Sigmoid colon (tissue), 7 donors: ENCODE results near the gene PIGA. TPM values are rescaled to one million over a fixed set of nuclear protein-coding genes. Genes with fewer than 3 reads are reported as not detected.
A peak's percentile ranks its signal among the peaks of the same experiment; 100 is the strongest.

Source experiments
- DNase-seq: peaks from one replicate; pipeline ENCODE4 v3.0.0-alpha.2; 2019
- H3K27ac ChIP-seq, 4 donors: fragments of 200-600 bp; sonication (generic); one replicate each; pipeline ENCODE4 v1.5.1; 2016 to 2019; ENCODE audit warnings: mild to moderate bottlenecking in 1 of 4
- H3K27me3 ChIP-seq, 3 donors: fragments of 200-600 bp; sonication (generic); one replicate each; pipeline ENCODE4 v1.5.1; 2019; ENCODE audit warnings: mild to moderate bottlenecking in 1 of 3
- H3K36me3 ChIP-seq, 4 donors: fragments of 200-600 bp; sonication (generic); one replicate each; pipeline ENCODE4 v1.5.1; 2016 to 2019
- H3K4me1 ChIP-seq, 4 donors: fragments of 200-600 bp; sonication (generic); one replicate each; pipeline ENCODE4 v1.5.1; 2017 to 2019
- H3K4me3 ChIP-seq, 4 donors: fragments of 200-600 bp; sonication (generic); one replicate each; pipeline ENCODE4 v1.5.1; 2017 to 2019; ENCODE audit warnings: mild to moderate bottlenecking in 2 of 4, moderate library complexity in 1 of 4
- H3K9me3 ChIP-seq, 4 donors: fragments of 200-600 bp in 3 of 4; sonication (generic) in 3 of 4; one replicate each; pipeline versions ENCODE4 v1.5.1 to v1.6.1; 2013 to 2019
- EP300 ChIP-seq, 4 donors: sonication (generic); formaldehyde crosslinking; IDR thresholded peaks; one replicate each; pipeline ENCODE4 v1.6.1; 2017; ENCODE audit warnings: antibody characterized with exemption in 4 of 4
- POLR2A ChIP-seq, 2 donors: fragments of 450-650 bp; IDR thresholded peaks; one replicate each; pipeline ENCODE4 v1.6.1; 2016; ENCODE audit warnings: antibody characterized with exemption in 2 of 2, mild to moderate bottlenecking in 2 of 2, moderate library complexity in 2 of 2
- POLR2AphosphoS5 ChIP-seq, 4 donors: sonication (generic); formaldehyde crosslinking; IDR thresholded peaks; one replicate each; pipeline ENCODE4 v1.6.1; 2017; ENCODE audit warnings: antibody characterized with exemption in 4 of 4
- WGBS, 2 donors: extraction: QIAGEN DNeasy Blood & Tissue Kit; methylation state at CpG; one replicate each; pipeline ENCODE4 v1.1.7; 2013; 5-methylcytosine and 5-hydroxymethylcytosine counted together
- intact Hi-C: fragments of 100-400 bp; cut with DNase I; formaldehyde crosslinking; loops from one replicate; pipeline ENCODE4 v1.15.1; 2023
- polyA plus RNA-seq, 3 donors: library from polyadenylated mRNA; stranded (reverse); fragments of 200-250 nt; gene quantifications; one replicate each; pipeline ENCODE4 v1.2.3, GENCODE V29; 2013
- total RNA-seq, 4 donors: library from RNA; depleted of rRNA; stranded (reverse); fragments of >200 nt; gene quantifications; one replicate each; pipeline ENCODE4 v1.1.0, GENCODE V29; 2016
- TF ChIP-seq, protein P1 (sequence below), 4 experiments: fragments of 450-650 bp in 3 of 4; fragments of 200-600 bp in 1 of 4; IDR thresholded peaks; one replicate each; pipeline ENCODE4 v1.5.1; 2016 to 2019; ENCODE audit warnings: antibody characterized with exemption in 4 of 4, mild to moderate bottlenecking in 3 of 4, moderate library complexity in 2 of 4
- donor health status: healthy with polysubstance abuse.
- donor health status: Bipolar disorder and iron deficiency.
- donor health status: healthy.

PIGA gene
- total and polyA plus RNA-seq, 7 donors = 3.9 to 9.5 (median 8.0) TPM

DNA sequence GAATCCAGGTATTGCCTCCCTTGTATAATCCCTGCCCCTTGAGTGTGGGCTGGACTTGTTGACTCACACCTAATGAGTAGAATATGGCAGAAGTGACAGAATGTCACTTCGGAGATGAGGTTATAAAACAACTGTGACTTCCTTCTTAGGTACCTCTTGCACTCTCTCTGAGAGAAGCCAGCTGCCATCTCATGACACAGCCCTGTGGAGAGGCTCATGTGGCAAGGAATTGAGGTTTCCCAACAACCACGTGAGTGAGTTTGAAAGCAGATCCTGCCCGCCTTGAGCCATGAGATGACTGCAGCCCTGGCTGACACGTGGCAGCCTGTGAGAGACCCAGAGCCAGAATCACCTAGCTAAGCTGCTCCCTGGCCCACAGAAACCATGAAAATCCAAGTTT is 33.4 kb downstream of the PIGA start:
- no peaks in the 10 kb centered on the region for H3K27me3 ChIP-seq
- DNase-seq = peak; percentile 81
- intact Hi-C loops = no loop called here
- H3K4me3 ChIP-seq = no peak overlapping the region
- no peak overlapping the region for H3K27ac ChIP-seq
- TF ChIP-seq EP300 (IDR thresholded peaks at IDR 0.05) = no peak
- WGBS, 2 donors = 34 to 47% methylated on average over 4 of the region's 4 CpGs
- H3K4me1 ChIP-seq = no peaks in the 10 kb centered on the region
- H3K36me3 ChIP-seq = no peaks in the 10 kb centered on the region
- H3K9me3 ChIP-seq = no peaks in the 10 kb centered on the region

DNA sequence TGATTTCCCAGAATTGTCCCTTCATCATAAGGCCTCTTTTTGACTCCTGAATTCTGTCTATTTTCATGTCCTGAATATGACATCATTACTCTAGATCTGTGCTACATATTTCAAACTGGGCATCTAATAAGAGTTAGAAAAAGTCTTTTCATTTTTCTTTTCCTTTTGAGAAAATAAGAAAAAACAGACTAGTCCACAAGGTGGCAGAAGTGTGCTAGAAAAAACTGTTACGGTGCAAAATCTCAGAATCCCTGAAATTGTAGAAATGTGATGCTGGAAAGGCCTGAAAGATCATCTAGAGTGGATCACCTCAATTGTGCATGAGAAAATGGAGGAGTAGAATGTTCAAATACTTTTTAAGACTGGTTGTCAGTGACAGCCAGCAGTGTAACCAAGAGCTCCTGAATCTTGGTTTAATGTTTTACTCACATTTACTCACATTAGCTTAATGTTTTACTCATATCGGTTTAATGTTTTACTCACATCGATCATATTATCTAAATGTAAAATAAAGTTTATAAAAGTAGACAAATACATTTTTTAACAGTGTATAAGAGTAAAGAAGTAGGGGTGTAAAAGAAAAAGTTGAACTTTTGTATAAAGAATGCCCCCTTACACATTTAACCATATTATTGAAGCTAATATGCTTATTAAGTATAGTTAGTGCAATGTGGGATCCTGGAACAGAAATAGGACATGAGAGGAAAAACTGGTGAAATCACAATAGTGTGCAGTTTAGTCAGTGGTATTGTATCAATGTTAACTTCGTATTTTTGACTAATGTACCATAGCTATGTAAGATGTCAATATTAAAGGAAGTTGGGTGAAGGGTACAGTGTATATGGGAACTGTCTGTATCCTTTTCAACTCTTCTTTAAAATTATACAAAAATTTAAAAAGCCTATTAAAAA is 35.1 kb downstream of the PIGA start:
- Histone ChIP-seq H3K27ac (no peak overlapping the region), H3K36me3 (no peaks in the 10 kb centered on the region), H3K4me1 (no peaks in the 10 kb centered on the region), H3K27me3 (no peaks in the 10 kb centered on the region), H3K4me3 (no peak overlapping the region), H3K9me3 (no peaks in the 10 kb centered on the region)
- intact Hi-C loops = no loop called here
- 13 to 57% methylated on average over 4 of the region's 4 CpGs for WGBS, 2 donors
- DNase-seq = no peak
- TF ChIP-seq, protein P1, sequence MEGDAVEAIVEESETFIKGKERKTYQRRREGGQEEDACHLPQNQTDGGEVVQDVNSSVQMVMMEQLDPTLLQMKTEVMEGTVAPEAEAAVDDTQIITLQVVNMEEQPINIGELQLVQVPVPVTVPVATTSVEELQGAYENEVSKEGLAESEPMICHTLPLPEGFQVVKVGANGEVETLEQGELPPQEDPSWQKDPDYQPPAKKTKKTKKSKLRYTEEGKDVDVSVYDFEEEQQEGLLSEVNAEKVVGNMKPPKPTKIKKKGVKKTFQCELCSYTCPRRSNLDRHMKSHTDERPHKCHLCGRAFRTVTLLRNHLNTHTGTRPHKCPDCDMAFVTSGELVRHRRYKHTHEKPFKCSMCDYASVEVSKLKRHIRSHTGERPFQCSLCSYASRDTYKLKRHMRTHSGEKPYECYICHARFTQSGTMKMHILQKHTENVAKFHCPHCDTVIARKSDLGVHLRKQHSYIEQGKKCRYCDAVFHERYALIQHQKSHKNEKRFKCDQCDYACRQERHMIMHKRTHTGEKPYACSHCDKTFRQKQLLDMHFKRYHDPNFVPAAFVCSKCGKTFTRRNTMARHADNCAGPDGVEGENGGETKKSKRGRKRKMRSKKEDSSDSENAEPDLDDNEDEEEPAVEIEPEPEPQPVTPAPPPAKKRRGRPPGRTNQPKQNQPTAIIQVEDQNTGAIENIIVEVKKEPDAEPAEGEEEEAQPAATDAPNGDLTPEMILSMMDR (IDR thresholded peaks at IDR 0.05) = peak in 1 of 4 experiments; percentile 8
- TF ChIP-seq POLR2AphosphoS5 (IDR thresholded peaks at IDR 0.05) (no peak), POLR2A (IDR thresholded peaks at IDR 0.05) (no peak)

DNA sequence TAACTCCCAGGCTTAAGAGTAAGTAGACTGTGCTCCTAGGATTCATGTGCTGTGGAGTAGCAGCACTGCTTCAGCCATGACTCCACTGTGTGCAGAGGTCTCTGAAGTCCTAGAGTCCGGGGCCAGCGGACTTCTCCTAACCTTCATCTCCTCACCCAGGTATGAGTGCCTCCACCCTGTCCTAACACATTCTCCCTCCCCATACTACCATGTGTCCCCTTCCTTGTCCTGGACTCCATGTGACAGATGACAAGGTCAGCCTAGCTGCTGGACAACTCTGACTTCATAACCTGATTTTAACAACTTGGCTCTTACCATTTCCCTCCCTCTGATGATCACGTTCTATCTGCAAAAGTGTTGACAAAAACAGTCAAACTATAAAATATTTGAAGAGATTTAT is 36.5 kb downstream of the PIGA start:
- Histone ChIP-seq H3K9me3 (no peaks in the 10 kb centered on the region), H3K27ac (peak overlapping the region in 2 of 4 donors; percentile 31 to 33), H3K4me3 (no peak overlapping the region), H3K27me3 (no peaks in the 10 kb centered on the region), H3K36me3 (no peaks in the 10 kb centered on the region), H3K4me1 (no peaks in the 10 kb centered on the region)
- no peak for TF ChIP-seq EP300 (IDR thresholded peaks at IDR 0.05)
- TF ChIP-seq, protein P1 (IDR thresholded peaks at IDR 0.05) = no peak
- no peak for TF ChIP-seq POLR2A (IDR thresholded peaks at IDR 0.05)
- no peak for TF ChIP-seq POLR2AphosphoS5 (IDR thresholded peaks at IDR 0.05)
- intact Hi-C loops = no loop called here
- 84 to 85% methylated on average over 3 of the region's 3 CpGs for WGBS, 2 donors
- no peak for DNase-seq

DNA sequence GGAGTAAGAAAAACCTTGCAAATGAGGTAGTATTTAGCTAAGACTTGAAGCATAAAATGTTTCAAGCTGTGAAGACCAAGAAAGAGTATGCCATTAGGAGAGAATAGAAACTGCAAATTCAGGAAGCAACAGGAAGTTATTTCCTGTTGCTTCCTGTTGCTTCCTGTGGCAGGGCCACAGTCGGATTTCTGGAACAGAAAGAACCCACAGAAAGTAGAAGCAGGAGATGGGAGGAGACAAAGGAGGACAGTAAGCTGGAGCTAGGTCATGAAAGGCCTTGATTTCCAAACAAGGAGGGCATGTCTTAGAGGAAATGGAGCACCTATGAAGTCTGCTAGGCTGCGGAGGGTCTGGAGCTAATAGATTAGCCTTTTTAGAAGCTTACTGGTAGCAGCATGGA is 37.1 kb downstream of the PIGA start:
- WGBS, 2 donors = 61 to 80% methylated on average over 2 of the region's 2 CpGs
- H3K9me3 ChIP-seq = no peaks in the 10 kb centered on the region
- no peak for DNase-seq
- intact Hi-C loops = no loop called here
- no peaks in the 10 kb centered on the region for H3K27me3 ChIP-seq
- no peaks in the 10 kb centered on the region for H3K36me3 ChIP-seq
- TF ChIP-seq, protein P1 (IDR thresholded peaks at IDR 0.05) = no peak
- TF ChIP-seq EP300 (IDR thresholded peaks at IDR 0.05) (no peak), POLR2A (IDR thresholded peaks at IDR 0.05) (no peak), POLR2AphosphoS5 (IDR thresholded peaks at IDR 0.05) (no peak)
- H3K4me3 ChIP-seq = no peak overlapping the region
- no peaks in the 10 kb centered on the region for H3K4me1 ChIP-seq
- peak overlapping the region in 2 of 4 donors; percentile 29 to 31 for H3K27ac ChIP-seq

DNA sequence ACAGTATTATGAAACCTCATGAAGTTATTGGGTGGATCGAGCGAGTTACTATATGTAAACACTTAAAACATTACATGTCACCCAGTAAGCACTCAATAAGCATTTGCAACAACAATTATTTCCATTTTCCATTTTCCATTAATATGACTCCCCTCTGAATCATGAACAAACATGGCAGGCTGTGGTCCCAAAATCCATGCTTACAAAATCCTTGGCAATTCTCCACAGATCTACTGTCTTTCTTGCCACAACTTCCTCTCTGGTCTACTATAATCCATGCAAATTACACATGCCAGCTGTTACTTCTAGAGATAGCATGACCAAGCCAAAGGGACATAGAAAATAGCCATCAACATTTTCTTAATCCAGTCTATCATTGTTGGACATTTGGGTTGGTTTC is 41.9 kb downstream of the PIGA start:
- intact Hi-C loops = no loop called here
- no peaks in the 10 kb centered on the region for H3K36me3 ChIP-seq
- H3K9me3 ChIP-seq = no peaks in the 10 kb centered on the region
- no peak overlapping the region for H3K4me3 ChIP-seq
- no peak overlapping the region for H3K27ac ChIP-seq
- TF ChIP-seq POLR2AphosphoS5 (IDR thresholded peaks at IDR 0.05) (no peak), EP300 (IDR thresholded peaks at IDR 0.05) (no peak), POLR2A (IDR thresholded peaks at IDR 0.05) (no peak)
- TF ChIP-seq, protein P1 (IDR thresholded peaks at IDR 0.05) = no peak
- 94 to 97% methylated on average over 2 of the region's 2 CpGs for WGBS, 2 donors
- no peaks in the 10 kb centered on the region for H3K4me1 ChIP-seq
- H3K27me3 ChIP-seq = no peaks in the 10 kb centered on the region
- DNase-seq = no peak
